AG04449 (cell line): ENCODE data around the gene SASS6.

ENCODE experiments used
- CTCF ChIA-PET: fragments of 350-600 bp; formaldehyde crosslinking; extraction: SDS; loops from one replicate; lab custom pipeline; 2021; ENCODE audit warnings: antibody characterized with exemption; lab: Yijun Ruan, JAX
- POLR2A ChIA-PET: fragments of 400-600, 350-600 bp; formaldehyde crosslinking; extraction: SDS; loops from one replicate; lab custom pipeline; 2020; ENCODE audit warnings: antibody characterized with exemption, inconsistent platforms; lab: Yijun Ruan, JAX
- DNase-seq: peaks from one replicate; pipeline ENCODE4 v3.0.0-alpha.2; 2010; ENCODE audit warnings: low read depth, low spot score
- H3K4me3 ChIP-seq: 2 replicates; pipeline ENCODE4 v1.5.1; 2011; ENCODE audit warnings: low read depth, mild to moderate bottlenecking, control low read depth, low read length
- TF ChIP-seq, protein P1 (sequence below): IDR thresholded peaks from one replicate; pipeline ENCODE4 v1.5.1; 2011; ENCODE audit warnings: mild to moderate bottlenecking, moderate library complexity, low read length, control low read depth, inconsistent platforms; ENCODE audit not compliant: insufficient read depth; ENCODE audit errors: missing control alignments

Gene SASS6, protein sequence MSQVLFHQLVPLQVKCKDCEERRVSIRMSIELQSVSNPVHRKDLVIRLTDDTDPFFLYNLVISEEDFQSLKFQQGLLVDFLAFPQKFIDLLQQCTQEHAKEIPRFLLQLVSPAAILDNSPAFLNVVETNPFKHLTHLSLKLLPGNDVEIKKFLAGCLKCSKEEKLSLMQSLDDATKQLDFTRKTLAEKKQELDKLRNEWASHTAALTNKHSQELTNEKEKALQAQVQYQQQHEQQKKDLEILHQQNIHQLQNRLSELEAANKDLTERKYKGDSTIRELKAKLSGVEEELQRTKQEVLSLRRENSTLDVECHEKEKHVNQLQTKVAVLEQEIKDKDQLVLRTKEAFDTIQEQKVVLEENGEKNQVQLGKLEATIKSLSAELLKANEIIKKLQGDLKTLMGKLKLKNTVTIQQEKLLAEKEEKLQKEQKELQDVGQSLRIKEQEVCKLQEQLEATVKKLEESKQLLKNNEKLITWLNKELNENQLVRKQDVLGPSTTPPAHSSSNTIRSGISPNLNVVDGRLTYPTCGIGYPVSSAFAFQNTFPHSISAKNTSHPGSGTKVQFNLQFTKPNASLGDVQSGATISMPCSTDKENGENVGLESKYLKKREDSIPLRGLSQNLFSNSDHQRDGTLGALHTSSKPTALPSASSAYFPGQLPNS

DNA sequence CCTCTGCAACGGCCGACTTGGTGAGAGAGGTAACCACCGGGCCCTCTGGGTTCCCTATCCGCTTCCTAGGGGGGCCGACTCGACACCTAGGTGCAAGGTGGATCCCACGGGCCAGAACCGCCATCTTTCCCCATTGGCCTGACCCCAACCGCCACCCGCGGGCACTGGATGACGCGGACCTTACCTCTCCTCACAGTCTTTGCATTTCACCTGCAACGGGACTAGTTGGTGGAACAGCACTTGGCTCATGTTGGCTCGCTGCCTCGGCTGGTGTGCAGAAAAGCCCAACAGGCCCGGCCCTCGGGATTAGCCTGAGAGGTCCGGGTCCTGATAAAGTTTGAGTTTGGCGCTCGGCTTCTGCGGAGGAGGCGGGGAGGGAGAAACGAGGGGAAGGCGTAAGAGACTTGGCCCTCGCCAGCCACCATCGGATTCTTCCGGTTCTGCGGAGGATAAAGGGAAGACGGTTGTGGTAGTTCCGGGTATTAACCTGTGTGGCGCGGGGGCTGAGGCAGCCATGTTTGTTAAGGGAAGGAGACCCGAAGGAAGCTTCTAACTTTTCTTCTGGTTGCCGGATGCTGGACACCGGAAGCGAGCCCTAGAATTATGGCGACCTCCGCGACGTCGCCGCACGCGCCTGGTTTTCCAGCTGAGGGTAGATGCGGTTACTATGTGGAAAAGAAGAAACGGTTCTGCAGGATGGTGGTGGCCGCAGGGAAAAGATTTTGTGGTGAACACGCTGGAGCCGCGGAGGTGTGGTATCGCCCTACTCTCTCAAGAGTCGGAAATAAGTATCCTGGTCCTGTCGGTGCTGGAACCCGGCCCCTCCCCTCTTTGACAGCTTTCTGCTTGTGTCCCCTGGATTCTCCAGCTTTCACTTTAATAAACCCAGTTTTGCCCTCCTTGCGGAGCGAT lies at the start of gene SASS6, which contains the start of gene TRMT13:
SASS6 (minus strand) TSS at position 365 of the 912 bp plus-strand sequence; CDS start at position 249, 116 bp downstream.
TRMT13 (plus strand) TSS at position 598 of the 912 bp plus-strand sequence; CDS start at position 604, 6 bp downstream.
- TF ChIP-seq, protein P1, sequence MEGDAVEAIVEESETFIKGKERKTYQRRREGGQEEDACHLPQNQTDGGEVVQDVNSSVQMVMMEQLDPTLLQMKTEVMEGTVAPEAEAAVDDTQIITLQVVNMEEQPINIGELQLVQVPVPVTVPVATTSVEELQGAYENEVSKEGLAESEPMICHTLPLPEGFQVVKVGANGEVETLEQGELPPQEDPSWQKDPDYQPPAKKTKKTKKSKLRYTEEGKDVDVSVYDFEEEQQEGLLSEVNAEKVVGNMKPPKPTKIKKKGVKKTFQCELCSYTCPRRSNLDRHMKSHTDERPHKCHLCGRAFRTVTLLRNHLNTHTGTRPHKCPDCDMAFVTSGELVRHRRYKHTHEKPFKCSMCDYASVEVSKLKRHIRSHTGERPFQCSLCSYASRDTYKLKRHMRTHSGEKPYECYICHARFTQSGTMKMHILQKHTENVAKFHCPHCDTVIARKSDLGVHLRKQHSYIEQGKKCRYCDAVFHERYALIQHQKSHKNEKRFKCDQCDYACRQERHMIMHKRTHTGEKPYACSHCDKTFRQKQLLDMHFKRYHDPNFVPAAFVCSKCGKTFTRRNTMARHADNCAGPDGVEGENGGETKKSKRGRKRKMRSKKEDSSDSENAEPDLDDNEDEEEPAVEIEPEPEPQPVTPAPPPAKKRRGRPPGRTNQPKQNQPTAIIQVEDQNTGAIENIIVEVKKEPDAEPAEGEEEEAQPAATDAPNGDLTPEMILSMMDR: no peak
- peak; percentile 91 for DNase-seq
- H3K4me3 ChIP-seq: peak within 1 kb of the TSS; percentile 96
- ChIA-PET CTCF (interaction anchor here (0.8 to 1.3 kb wide), 4 partner anchors 9 to 736 kb away, joined by 3 read pairs; no protein-coding TSS in a partner anchor), POLR2A (interaction anchor here (1.0 to 1.1 kb wide), 2 partner anchors 9 to 11 kb away, joined by 3 read pairs; no protein-coding TSS in a partner anchor)

DNA sequence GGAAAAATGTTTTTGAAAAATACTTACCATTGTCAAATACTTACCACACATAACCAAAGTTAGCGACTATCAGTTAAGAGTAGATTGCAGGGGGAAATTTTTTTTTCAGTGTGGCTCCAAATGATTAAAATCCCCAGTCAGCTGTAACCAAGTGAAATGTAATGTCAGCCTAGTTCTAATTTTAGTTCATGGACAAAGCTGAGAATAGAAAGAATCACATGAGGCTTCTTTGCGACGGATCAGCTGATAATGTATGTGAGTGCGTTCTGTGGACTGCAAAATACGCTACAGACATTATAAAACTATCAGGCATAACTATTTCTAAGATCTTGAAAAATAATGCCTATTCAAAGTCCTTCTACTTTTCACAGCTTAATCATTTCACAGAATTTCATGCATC lies 45.4 kb upstream of the SASS6 start, which contains the start of gene LRRC39:
LRRC39 (minus strand) TSS at position 166 of the 400 bp plus-strand sequence. CDS start 9,740 bp downstream, outside the sequence.
- ChIA-PET POLR2A (no interaction called here), CTCF (no interaction called here)
- no peak for DNase-seq
- TF ChIP-seq, protein P1: no peak
- H3K4me3 ChIP-seq: no peak within 1 kb of the TSS

DNA sequence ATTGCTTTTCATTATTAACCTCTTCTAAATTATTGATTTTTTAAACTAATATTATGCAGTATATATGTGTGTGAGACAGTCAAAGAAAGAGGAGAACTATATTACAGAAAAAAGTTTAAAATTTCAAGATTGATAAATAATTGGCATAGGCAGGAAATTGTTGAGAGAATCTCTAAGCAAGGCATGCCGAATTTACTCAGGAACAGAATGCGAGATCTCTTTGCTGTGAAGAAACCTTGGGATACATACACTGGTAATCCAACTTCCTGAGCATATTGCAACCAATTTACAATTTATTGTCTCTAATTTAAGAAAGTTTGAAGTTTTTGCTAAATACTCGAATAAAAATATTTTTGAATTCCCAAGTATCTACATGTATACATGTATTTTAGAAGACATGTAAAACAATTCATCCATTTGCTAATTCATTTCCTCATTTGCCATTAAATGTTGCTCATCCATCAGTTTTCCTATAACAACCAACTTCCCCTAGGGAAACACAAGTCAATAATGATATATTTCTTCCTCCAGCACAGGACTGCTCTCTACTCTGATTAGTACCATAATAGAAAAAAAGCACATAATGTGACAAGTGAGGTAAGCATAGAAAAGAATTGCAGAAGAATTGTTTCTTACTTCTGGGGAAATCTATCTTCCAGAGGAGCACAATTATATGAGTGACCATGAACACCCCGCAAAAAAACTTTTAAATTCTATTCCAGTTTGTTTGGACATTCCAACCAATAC lies 44.7 kb upstream of the SASS6 start:
- POLR2A ChIA-PET: no interaction called here
- CTCF ChIA-PET: no interaction called here
- DNase-seq: no peak
- TF ChIP-seq, protein P1: no peak
- no peak overlapping the region for H3K4me3 ChIP-seq

DNA sequence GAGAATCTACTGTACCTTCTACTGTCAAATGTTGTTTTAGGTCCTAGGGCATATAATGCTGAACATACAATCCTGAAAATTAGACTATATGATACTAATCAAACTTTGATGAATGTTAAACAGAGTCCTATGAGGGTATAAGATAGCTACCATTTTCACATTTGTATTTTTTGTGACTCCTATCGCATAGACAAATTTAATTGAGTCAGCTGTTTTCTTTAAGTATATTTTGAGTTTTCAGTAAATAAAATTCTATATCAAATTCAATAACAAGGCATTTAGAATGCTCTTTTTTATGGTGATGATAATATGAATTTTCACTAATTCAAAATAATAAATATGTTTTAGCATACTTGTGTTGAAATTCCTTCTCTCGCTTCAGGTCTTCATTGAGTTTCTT lies 35.3 kb upstream of the SASS6 start:
- ChIA-PET POLR2A (no interaction called here), CTCF (interaction anchor here (1.0 kb wide), 1 partner anchor 16 kb away, joined by 3 read pairs; no protein-coding TSS in a partner anchor)
- no peak overlapping the region for H3K4me3 ChIP-seq
- no peak for DNase-seq
- TF ChIP-seq, protein P1: no peak

DNA sequence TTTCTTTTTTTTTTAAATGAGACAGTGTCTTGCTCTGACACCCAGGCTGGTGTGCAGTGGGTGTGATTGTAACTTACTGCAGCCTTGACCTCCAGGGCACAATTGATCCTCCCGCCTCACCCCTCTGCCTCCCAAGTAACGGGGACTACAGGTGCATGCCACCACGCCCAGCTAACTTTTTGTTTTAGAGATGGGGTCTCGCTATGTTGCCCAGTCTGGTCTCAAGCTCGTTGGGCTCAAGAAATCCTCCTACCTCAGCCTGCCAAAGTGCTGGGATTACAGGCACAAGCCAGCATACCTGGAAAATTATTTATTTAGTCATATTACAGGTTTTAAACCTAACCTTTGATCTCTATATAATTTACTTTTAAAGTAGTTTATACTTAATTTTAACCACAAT lies 32.0 kb upstream of the SASS6 start:
- TF ChIP-seq, protein P1: no peak
- CTCF ChIA-PET: interaction anchor here (1.3 kb wide), 1 partner anchor 296 kb away, joined by 3 read pairs; no protein-coding TSS in a partner anchor
- POLR2A ChIA-PET: no interaction called here
- no peak overlapping the region for H3K4me3 ChIP-seq
- DNase-seq: no peak
